Neural cell (in vitro differentiated cells): ENCODE results near the gene ZNF772. TPM values are rescaled to one million over a fixed set of nuclear protein-coding genes. Genes with fewer than 3 reads are reported as not detected.

Source experiments
- H2AFZ ChIP-seq: fragments of 200-600, 300-800 bp; sonication (generic), shearing (Covaris generic); 2 replicates; pipeline ENCODE4 v1.6.0; 2014; ENCODE audit warnings: low read depth, mild to moderate bottlenecking, antibody characterized with exemption, low read length, moderate library complexity
- H3F3A ChIP-seq: fragments of 200-600 bp; shearing (Covaris generic); 2 replicates; pipeline ENCODE4 v1.6.1; 2016; ENCODE audit warnings: mild to moderate bottlenecking, moderate library complexity, mixed read lengths, antibody characterized with exemption, low read length; ENCODE audit not compliant: insufficient read depth, poor library complexity, severe bottlenecking
- H3K27ac ChIP-seq: fragments of 200-600, 300-800 bp; sonication (generic), shearing (Covaris generic); 2 replicates; pipeline ENCODE4 v1.5.1; 2014; ENCODE audit warnings: mild to moderate bottlenecking, low read length, moderate library complexity
- H3K27me3 ChIP-seq: fragments of 300-800, 200-600 bp; sonication (generic), shearing (Covaris generic); 2 replicates; pipeline ENCODE4 v1.6.0; 2014; ENCODE audit warnings: mild to moderate bottlenecking, low read depth, low read length, moderate library complexity; ENCODE audit not compliant: insufficient read depth
- H3K36me3 ChIP-seq: fragments of 300-800, 200-600 bp; sonication (generic), shearing (Covaris generic); 2 replicates; pipeline ENCODE4 v1.5.1; 2014; ENCODE audit warnings: mild to moderate bottlenecking, antibody characterized with exemption, low read length, moderate library complexity; ENCODE audit not compliant: insufficient read depth
- H3K4me2 ChIP-seq: fragments of 300-800, 200-600 bp; sonication (generic), shearing (Covaris generic); 2 replicates; pipeline ENCODE4 v1.6.0; 2014; ENCODE audit warnings: mild to moderate bottlenecking, low read length
- H3K4me3 ChIP-seq: fragments of 300-800, 200-600 bp; sonication (generic), shearing (Covaris generic); 2 replicates; pipeline ENCODE4 v1.5.1; 2014; ENCODE audit warnings: mild to moderate bottlenecking, low read length, moderate library complexity
- H3K79me2 ChIP-seq: fragments of 200-600 bp; shearing (Covaris generic); replicated peaks from 2 replicates; pipeline ENCODE4 v1.6.0; 2014; ENCODE audit warnings: mild to moderate bottlenecking, low read length, moderate library complexity; ENCODE audit not compliant: insufficient read depth
- H3K9ac ChIP-seq: fragments of 300-800, 200-600 bp; sonication (generic), shearing (Covaris generic); 2 replicates; pipeline ENCODE4 v1.6.1; 2016; ENCODE audit warnings: mild to moderate bottlenecking, low read length, mixed read lengths
- H3K9me2 ChIP-seq: fragments of 200-600 bp; shearing (Covaris generic); 2 replicates; pipeline ENCODE4 v1.6.1; 2016; ENCODE audit warnings: mild to moderate bottlenecking, low read length, mixed read lengths; ENCODE audit not compliant: insufficient read depth
- H3K9me3 ChIP-seq: fragments of 200-600, 300-800 bp; sonication (generic), shearing (Covaris generic); 2 replicates; pipeline ENCODE4 v1.6.1; 2016; ENCODE audit warnings: mild to moderate bottlenecking, mixed run types, low read length, moderate library complexity, mixed read lengths
- H4K20me1 ChIP-seq: fragments of 200-600 bp; shearing (Covaris generic); 2 replicates; pipeline ENCODE4 v1.6.1; 2016; ENCODE audit warnings: mild to moderate bottlenecking, mixed run types; ENCODE audit not compliant: insufficient read depth
- CTCF ChIP-seq: fragments of 450-650 bp; IDR thresholded peaks from 2 replicates; pipeline ENCODE4 v1.5.1; 2014; ENCODE audit warnings: antibody characterized with exemption, mild to moderate bottlenecking, moderate library complexity; ENCODE audit not compliant: poor library complexity, severe bottlenecking
- EP300 ChIP-seq: fragments of 450-650 bp; conservative IDR thresholded peaks from 2 replicates; pipeline ENCODE4 v1.6.1; 2014; ENCODE audit warnings: antibody characterized with exemption, mild to moderate bottlenecking, moderate library complexity; ENCODE audit not compliant: poor library complexity, severe bottlenecking
- EZH2 ChIP-seq: fragments of 200-600, 300-800 bp; shearing (Covaris generic), sonication (generic); IDR thresholded peaks from 2 replicates; pipeline ENCODE4 v1.6.1; 2014; ENCODE audit warnings: antibody characterized with exemption, low read length, borderline replicate concordance, mild to moderate bottlenecking; ENCODE audit not compliant: insufficient read depth, poor library complexity, severe bottlenecking
- MXI1 ChIP-seq: fragments of 450-650 bp; conservative IDR thresholded peaks from 2 replicates; pipeline ENCODE4 v1.6.1; 2014; ENCODE audit warnings: antibody characterized with exemption, mild to moderate bottlenecking; ENCODE audit not compliant: poor library complexity, severe bottlenecking
- POLR2AphosphoS5 ChIP-seq: IDR thresholded peaks from 2 replicates; pipeline ENCODE4 v1.6.1; 2012
- RAD21 ChIP-seq: fragments of 450-650 bp; conservative IDR thresholded peaks from 2 replicates; pipeline ENCODE4 v1.6.1; 2014; ENCODE audit warnings: antibody characterized with exemption, mild to moderate bottlenecking, moderate library complexity
- REST ChIP-seq: IDR thresholded peaks from 2 replicates; pipeline ENCODE4 v1.6.1; 2012; ENCODE audit warnings: borderline replicate concordance
- SMC3 ChIP-seq: fragments of 450-650 bp; conservative IDR thresholded peaks from 2 replicates; pipeline ENCODE4 v1.6.1; 2014; ENCODE audit warnings: antibody characterized with exemption, mild to moderate bottlenecking, moderate library complexity; ENCODE audit not compliant: poor library complexity
- TAF1 ChIP-seq: IDR thresholded peaks from 2 replicates; pipeline ENCODE4 v1.6.1; 2012; ENCODE audit warnings: low read depth
- polyA plus RNA-seq: library from polyadenylated mRNA; depleted of rRNA; stranded (reverse); fragments of >200 nt; gene quantifications from 2 replicates; pipeline ENCODE4 v1.2.3, GENCODE V29; 2014

The ZNF772 gene
- polyA plus RNA-seq, 1 donor from 2014 or later: 24.0 TPM

- H3K9ac ChIP-seq: no peak overlapping the region
- no peak overlapping the region for H3K4me3 ChIP-seq
- H4K20me1 ChIP-seq: no peaks in the 10 kb centered on the region
- no peaks in the 10 kb centered on the region for H3F3A ChIP-seq
- H3K9me2 ChIP-seq: no peaks in the 10 kb centered on the region
- H3K9me3 ChIP-seq: peaks cover 4% of the 10 kb centered on the region
- no peak overlapping the region for H2AFZ ChIP-seq
- H3K36me3 ChIP-seq: peaks cover 6% of the 10 kb centered on the region
- H3K79me2 ChIP-seq: no peaks in the 10 kb centered on the region
- TF ChIP-seq POLR2AphosphoS5 (no peak), CTCF (no peak)
- no peak overlapping the region for H3K4me2 ChIP-seq
- no peaks in the 10 kb centered on the region for H3K27me3 ChIP-seq
- no peak overlapping the region for H3K27ac ChIP-seq
These were observed 25.1 kb downstream of the ZNF772 start for GRCh38 chr19:57452307-57452706.

DNA sequence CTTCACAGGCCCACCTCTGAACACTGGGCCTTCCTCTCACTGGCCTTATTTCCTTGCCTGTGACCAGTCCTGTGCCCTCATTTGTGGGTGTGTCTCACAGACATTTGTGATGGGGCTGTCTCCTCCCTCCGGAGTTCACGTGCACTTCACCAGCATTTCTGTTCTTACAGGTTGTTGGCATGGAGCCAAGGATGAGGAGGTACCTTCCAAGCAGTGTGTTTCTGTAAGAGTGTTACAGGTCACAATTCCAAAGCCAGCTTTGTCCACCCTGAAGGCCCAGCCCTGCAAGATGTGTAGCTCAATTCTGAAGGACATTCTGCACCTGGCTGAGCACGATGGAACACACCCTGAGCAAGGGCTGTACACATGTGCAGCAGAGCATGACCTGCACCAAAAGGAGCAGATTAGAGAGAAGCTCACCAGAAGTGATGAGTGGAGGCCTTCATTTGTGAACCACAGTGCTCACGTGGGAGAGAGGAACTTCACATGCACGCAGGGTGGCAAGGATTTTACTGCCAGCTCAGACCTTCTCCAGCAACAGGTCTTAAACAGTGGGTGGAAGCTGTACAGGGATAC lies 34.2 kb downstream of the ZNF772 start:
- H3K9me2 ChIP-seq: no peaks in the 10 kb centered on the region
- no peaks in the 10 kb centered on the region for H3K27me3 ChIP-seq
- H3K36me3 ChIP-seq: peaks cover 31% of the 10 kb centered on the region
- TF ChIP-seq EP300: no peak
- TF ChIP-seq POLR2AphosphoS5: no peak
- TF ChIP-seq CTCF: no peak
- no peak for TF ChIP-seq REST
- TF ChIP-seq SMC3: no peak
- TF ChIP-seq TAF1: no peak
- TF ChIP-seq RAD21: no peak
- no peak for TF ChIP-seq MXI1
- no peak for TF ChIP-seq EZH2
- H3K79me2 ChIP-seq: peaks cover 22% of the 10 kb centered on the region
- no peak overlapping the region for H3K27ac ChIP-seq
- H4K20me1 ChIP-seq: no peaks in the 10 kb centered on the region
- H3F3A ChIP-seq: no peaks in the 10 kb centered on the region
- H3K9ac ChIP-seq: no peak overlapping the region
- H2AFZ ChIP-seq: no peak overlapping the region
- no peak overlapping the region for H3K4me2 ChIP-seq
- no peak overlapping the region for H3K4me3 ChIP-seq
- no peaks in the 10 kb centered on the region for H3K9me3 ChIP-seq
